H1 (cell line): ENCODE data around the gene UBXN1. TPM values are rescaled to one million over a fixed set of nuclear protein-coding genes. Genes with fewer than 3 reads are reported as not detected.

Experiments
- CTCF ChIA-PET: fragments of 300-600 bp; sonication (Branson Sonifier 250); formaldehyde crosslinking; loops from one replicate; lab custom pipeline; 2021; ENCODE audit not compliant: partially characterized antibody; lab: Charles Lee
- POLR2A ChIA-PET: fragments of 300-600 bp; sonication (Branson Sonifier 250); formaldehyde crosslinking; loops from one replicate; lab custom pipeline; 2021; ENCODE audit warnings: inconsistent platforms; ENCODE audit not compliant: partially characterized antibody; lab: Charles Lee
- DNase-seq, 2 experiments: peaks; one replicate each; pipeline versions ENCODE4 v3.0.0 to v3.0.0-alpha.2; 2010 to 2022; ENCODE audit warnings: low spot score in 2 of 2, low read depth in 1 of 2, mixed read lengths in 1 of 2
- FAIRE-seq: peaks from 2 replicates; lab custom pipeline; 2011; peaks lifted over from hg19 to GRCh38; lab: Jason Lieb, UNC
- H2AFZ ChIP-seq: 2 replicates; pipeline ENCODE4 v1.8.1; 2012; ENCODE audit warnings: low read length, inconsistent platforms
- H2AK5ac ChIP-seq: 2 replicates; pipeline ENCODE4 v1.6.1; 2013; ENCODE audit warnings: low read depth, low read length
- H2BK120ac ChIP-seq: replicated peaks from 2 replicates; pipeline ENCODE3; 2013; ENCODE audit warnings: low read depth, low read length, inconsistent platforms
- H2BK12ac ChIP-seq: 2 replicates; pipeline ENCODE4 v1.6.1; 2013; ENCODE audit warnings: low read depth, low read length
- H2BK15ac ChIP-seq: 2 replicates; pipeline ENCODE4 v1.6.1; 2013; ENCODE audit warnings: low read length
- H2BK20ac ChIP-seq: 2 replicates; pipeline ENCODE4 v1.6.1; 2013; ENCODE audit warnings: low read length
- H2BK5ac ChIP-seq: 2 replicates; pipeline ENCODE4 v1.6.1; 2013; ENCODE audit warnings: low read depth, low read length
- H3K14ac ChIP-seq: 2 replicates; pipeline ENCODE4 v1.6.1; 2013; ENCODE audit warnings: inconsistent platforms; ENCODE audit not compliant: insufficient read length
- H3K18ac ChIP-seq: 2 replicates; pipeline ENCODE4 v1.6.1; 2013; ENCODE audit warnings: low read length; ENCODE audit errors: extremely low read depth
- H3K23ac ChIP-seq: 2 replicates; pipeline ENCODE4 v1.6.1; 2013; ENCODE audit warnings: inconsistent platforms; ENCODE audit not compliant: insufficient read length
- H3K23me2 ChIP-seq: 2 replicates; pipeline ENCODE4 v1.6.1; 2013; ENCODE audit warnings: low read depth, low read length
- H3K27ac ChIP-seq: 2 replicates; pipeline ENCODE4 v1.6.1; 2011; ENCODE audit warnings: low read depth, low read length, inconsistent platforms
- H3K27me3 ChIP-seq, 4 experiments: replicated peaks in 1 of 4; 1 replicate in 1 of 4; 2 replicates in 3 of 4; pipeline versions ENCODE4 v1.6.1 to v1.8.1; 2011 to 2013; ENCODE audit warnings: low read length in 3 of 4, mild to moderate bottlenecking in 3 of 4, inconsistent platforms in 2 of 4, mixed read lengths in 2 of 4, moderate library complexity in 1 of 4; ENCODE audit not compliant: control insufficient read depth in 3 of 4, insufficient read depth in 3 of 4; ENCODE audit errors: extremely low read depth in 1 of 4
- H3K36me3 ChIP-seq, 4 experiments: 2 replicates each; pipeline versions ENCODE4 v1.6.1 to v1.8.1; 2011 to 2013; ENCODE audit warnings: mild to moderate bottlenecking in 4 of 4, low read length in 3 of 4, moderate library complexity in 2 of 4, control low read depth in 1 of 4, inconsistent platforms in 1 of 4; ENCODE audit not compliant: insufficient read depth in 4 of 4, control insufficient read depth in 2 of 4
- H3K4ac ChIP-seq: replicated peaks from 2 replicates; pipeline ENCODE3; 2013; ENCODE audit warnings: low read length, low read depth, mixed read lengths, inconsistent platforms; ENCODE audit not compliant: insufficient read length
- H3K4me1 ChIP-seq, 4 experiments: replicated peaks in 1 of 4; 1 replicate in 1 of 4; 2 replicates in 3 of 4; pipeline versions ENCODE4 v1.6.1 to v1.8.1; 2011 to 2013; ENCODE audit warnings: low read length in 3 of 4, inconsistent platforms in 2 of 4, mixed read lengths in 1 of 4; ENCODE audit not compliant: insufficient read depth in 4 of 4, control insufficient read depth in 3 of 4
- H3K4me2 ChIP-seq, 2 experiments: 2 replicates each; pipeline versions ENCODE4 v1.6.1 to v1.8.1; 2011 to 2013; ENCODE audit warnings: low read depth in 2 of 2, low read length in 2 of 2, control low read depth in 1 of 2, inconsistent platforms in 1 of 2, mild to moderate bottlenecking in 1 of 2; ENCODE audit not compliant: insufficient read depth in 1 of 2
- H3K4me3 ChIP-seq, 4 experiments: fragments of 200-600, 300-600 bp in 1 of 4; sonication (generic), shearing (Covaris generic), sonication (Bioruptor Twin) in 1 of 4; 2 replicates each; pipeline versions ENCODE4 v1.5.1 to v1.8.1; 2011 to 2016; ENCODE audit warnings: low read length in 4 of 4, low read depth in 3 of 4, control low read depth in 2 of 4, inconsistent platforms in 2 of 4, mild to moderate bottlenecking in 2 of 4, mixed read lengths in 1 of 4, moderate library complexity in 1 of 4; ENCODE audit not compliant: insufficient read depth in 2 of 4; ENCODE audit errors: extremely low read depth in 1 of 4
- H3K56ac ChIP-seq: replicated peaks from 2 replicates; pipeline ENCODE3; 2013; ENCODE audit warnings: low read depth, mild to moderate bottlenecking, mixed read lengths, low read length, inconsistent platforms; ENCODE audit not compliant: insufficient read length
- H3K79me1 ChIP-seq: 2 replicates; pipeline ENCODE4 v1.6.1; 2013; ENCODE audit warnings: low read depth, low read length, control low read depth
- H3K79me2 ChIP-seq, 2 experiments: 2 replicates each; pipeline versions ENCODE4 v1.6.1 to v1.8.1; 2012 to 2013; ENCODE audit warnings: low read length in 2 of 2, mild to moderate bottlenecking in 2 of 2, inconsistent platforms in 1 of 2; ENCODE audit not compliant: insufficient read depth in 2 of 2, control insufficient read depth in 1 of 2
- H3K9ac ChIP-seq, 4 experiments: replicated peaks in 1 of 4; 1 replicate in 1 of 4; 2 replicates in 3 of 4; pipeline versions ENCODE4 v1.6.1 to v1.8.1; 2011 to 2013; ENCODE audit warnings: low read depth in 3 of 4, low read length in 3 of 4, control low read depth in 2 of 4, mild to moderate bottlenecking in 2 of 4, moderate library complexity in 2 of 4, inconsistent platforms in 1 of 4; ENCODE audit errors: extremely low read depth in 1 of 4
- H3K9me3 ChIP-seq, 2 experiments: 2 replicates each; pipeline versions ENCODE4 v1.6.1 to v1.8.1; 2012 to 2013; ENCODE audit warnings: mild to moderate bottlenecking in 2 of 2, moderate library complexity in 2 of 2, control low read depth in 1 of 2, inconsistent platforms in 1 of 2, low read depth in 1 of 2, low read length in 1 of 2, mixed read lengths in 1 of 2; ENCODE audit not compliant: insufficient read depth in 2 of 2
- H4K20me1 ChIP-seq, 2 experiments: replicated peaks in 1 of 2; 2 replicates each; pipeline versions ENCODE3 to v1.8.1; 2011 to 2013; ENCODE audit warnings: inconsistent platforms in 2 of 2, low read length in 2 of 2, mild to moderate bottlenecking in 1 of 2; ENCODE audit not compliant: insufficient read depth in 2 of 2, control insufficient read depth in 1 of 2
- H4K5ac ChIP-seq: 2 replicates; pipeline ENCODE4 v1.6.1; 2013; ENCODE audit warnings: low read length, low read depth, mixed read lengths, inconsistent platforms; ENCODE audit not compliant: insufficient read length
- H4K8ac ChIP-seq: 2 replicates; pipeline ENCODE4 v1.8.0; 2013; ENCODE audit warnings: mild to moderate bottlenecking, moderate library complexity, low read length, inconsistent platforms; ENCODE audit not compliant: insufficient read depth; ENCODE audit errors: extremely low read depth
- H4K91ac ChIP-seq: replicated peaks from 2 replicates; pipeline ENCODE3; 2013; ENCODE audit warnings: low read length, mixed read lengths, inconsistent platforms; ENCODE audit not compliant: insufficient read length
- BACH1 ChIP-seq: IDR thresholded peaks from 2 replicates; pipeline ENCODE4 v1.6.1; 2012; ENCODE audit warnings: low read length, improper control_type of control experiment
- KDM4A ChIP-seq: IDR thresholded peaks from one replicate; pipeline ENCODE4 v1.7.1; 2012; ENCODE audit warnings: low read depth, mild to moderate bottlenecking, moderate library complexity, low read length, inconsistent platforms; ENCODE audit not compliant: severe bottlenecking
- KDM5A ChIP-seq: fragments of 200-600 bp; IDR thresholded peaks from 2 replicates; pipeline ENCODE4 v1.7.1; 2012; ENCODE audit warnings: mild to moderate bottlenecking, low read length, inconsistent platforms, mixed read lengths
- NANOG ChIP-seq: IDR thresholded peaks from 2 replicates; pipeline ENCODE4 v1.6.1; 2011; ENCODE audit warnings: low read length, low read depth, mild to moderate bottlenecking, inconsistent platforms; ENCODE audit not compliant: insufficient read depth, poor library complexity, severe bottlenecking
- RXRA ChIP-seq: IDR thresholded peaks from 2 replicates; pipeline ENCODE4 v1.6.1; 2011; ENCODE audit warnings: low read depth, mild to moderate bottlenecking, low read length, moderate library complexity; ENCODE audit not compliant: insufficient read depth
- SAP30 ChIP-seq: fragments of 300-600 bp; sonication (generic); IDR thresholded peaks from 2 replicates; pipeline ENCODE4 v1.7.1; 2012; ENCODE audit warnings: low read length, moderate library complexity, mild to moderate bottlenecking, inconsistent platforms; ENCODE audit not compliant: insufficient read depth, insufficient replicate concordance
- WGBS, 2 experiments: shearing (Covaris generic) in 1 of 2; methylation state at CpG; one replicate each; pipeline versions ENCODE4 v1.1.6 to v1.1.7; 2013 to 2015; ENCODE audit warnings: low lambda C conversion rate in 2 of 2, mixed read lengths in 2 of 2, inconsistent platforms in 1 of 2, low coverage in 1 of 2, missing lambda C conversion rate in 1 of 2; ENCODE audit not compliant: insufficient replicate concordance in 2 of 2, insufficient coverage in 1 of 2, insufficient read length in 1 of 2; ENCODE audit errors: extremely low coverage in 1 of 2, missing lambda C conversion rate in 1 of 2; 5-methylcytosine and 5-hydroxymethylcytosine counted together
- polyA plus RNA-seq, 7 experiments: library from polyadenylated mRNA; depleted of rRNA in 3 of 7; stranded (reverse) in 5 of 7; unstranded in 2 of 7; fragments of >200 nt in 5 of 7; fragments of 200-250 nt in 2 of 7; gene quantifications; 1 replicate in 5 of 7; 2 replicates in 1 of 7; 4 replicates in 1 of 7; pipeline versions ENCODE4 v1.2.1 to v1.2.3, GENCODE V29; 2011 to 2013; ENCODE audit warnings: missing spikeins in 2 of 7, mixed read lengths in 2 of 7
- total RNA-seq: library from RNA; stranded (reverse); fragmentation: NEBNext Ultra II Directional; extraction: Animal tissue kit (Norgen Biotek cat#: 25700); gene quantifications from 2 replicates; pipeline ENCODE4 v1.2.1, GENCODE V29; 2021
- TF ChIP-seq, protein P1 (sequence below): IDR thresholded peaks from 2 replicates; pipeline ENCODE4 v1.6.1; 2011; ENCODE audit warnings: low read depth, mild to moderate bottlenecking, low read length; ENCODE audit not compliant: insufficient read depth
- TF ChIP-seq, protein P2 (sequence below): IDR thresholded peaks from 2 replicates; pipeline ENCODE4 v1.6.1; 2012; ENCODE audit warnings: inconsistent platforms

The UBXN1 gene
- total and polyA plus RNA-seq, 2 of the 8 experiments (the other 6 are each of a cell fraction or from before 2014, with no cell fraction given): 78.6 to 114 TPM

DNA sequence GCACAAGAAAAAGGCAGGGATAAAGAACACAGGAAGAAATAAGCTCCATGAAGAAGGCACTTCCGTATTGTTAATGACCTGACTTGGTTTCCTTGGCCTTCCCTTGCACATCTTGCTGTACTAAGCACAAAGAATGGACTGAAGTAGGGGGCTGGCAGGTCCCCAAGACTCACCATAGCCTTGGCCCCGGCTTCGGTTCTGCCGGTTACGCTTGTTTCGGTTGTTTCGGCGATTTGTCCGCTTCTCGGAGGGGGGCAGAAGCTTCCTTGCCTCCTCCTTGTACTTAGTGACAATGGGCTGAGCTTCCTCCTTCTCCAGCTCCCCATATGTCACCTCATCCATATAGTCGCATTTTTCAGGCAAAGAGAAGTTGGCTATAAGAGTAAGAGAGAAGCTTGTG is 37.9 kb upstream of the UBXN1 start:
- H3K23me2 ChIP-seq: no peaks in the 10 kb centered on the region
- no peak overlapping the region for H2BK20ac ChIP-seq
- no peak overlapping the region for H2BK12ac ChIP-seq
- FAIRE-seq (no peak), DNase-seq (no peak)
- no peak overlapping the region for H3K18ac ChIP-seq
- peaks cover 0 to 3% of the 10 kb centered on the region in 2 experiments for H4K20me1 ChIP-seq
- H3K79me2 ChIP-seq: peaks cover 0 to 19% of the 10 kb centered on the region in 2 experiments; a peak in 2 of 4 replicates
- no peaks in the 10 kb centered on the region for H3K9me3 ChIP-seq
- H2BK5ac ChIP-seq: no peak overlapping the region
- H3K56ac ChIP-seq: no peak overlapping the region
- ChIA-PET POLR2A (interaction anchor here (1.0 to 61.4 kb wide), 10 partner anchors 9 to 143 kb away, joined by 3 to 2041 read pairs (median 5); partner anchors contain the start of genes BSCL2, C11orf98, CSKMT and EEF1G), CTCF (interaction anchor here (0.6 kb wide), 1 partner anchor 496 kb away, joined by 4 read pairs; no protein-coding TSS in a partner anchor)
- no peak overlapping the region for H3K4me3 ChIP-seq
- H3K4me1 ChIP-seq: peaks cover 0 to 13% (median 2%) of the 10 kb centered on the region in 4 experiments; a peak in 3 of 7 replicates
- no peak overlapping the region for H3K4me2 ChIP-seq
- peaks cover 41 to 97% (median 80%) of the 10 kb centered on the region in 4 experiments for H3K36me3 ChIP-seq
- no peak overlapping the region for H3K4ac ChIP-seq
- WGBS, 2 experiments: 93% methylated on average over 11 of the region's 11 CpGs; no CpG with 5 or more reads in 1 of the 2 experiments
- no peak overlapping the region for H3K23ac ChIP-seq
- no peak overlapping the region for H2BK120ac ChIP-seq
- H2BK15ac ChIP-seq: no peak overlapping the region
- no peak overlapping the region for H3K9ac ChIP-seq
- H3K27me3 ChIP-seq: no peaks in the 10 kb centered on the region; a peak in 1 of 7 replicates
- H4K8ac ChIP-seq: no peak overlapping the region
- no peak overlapping the region for H2AK5ac ChIP-seq
- no peaks in the 10 kb centered on the region; the same call in 1 of the 2 replicates for H3K79me1 ChIP-seq
- no peak overlapping the region for H2AFZ ChIP-seq
- no peak overlapping the region for H4K5ac ChIP-seq
- H3K14ac ChIP-seq: no peak overlapping the region
- no peak overlapping the region for H3K27ac ChIP-seq
- H4K91ac ChIP-seq: no peak overlapping the region
- TF ChIP-seq, protein P1, sequence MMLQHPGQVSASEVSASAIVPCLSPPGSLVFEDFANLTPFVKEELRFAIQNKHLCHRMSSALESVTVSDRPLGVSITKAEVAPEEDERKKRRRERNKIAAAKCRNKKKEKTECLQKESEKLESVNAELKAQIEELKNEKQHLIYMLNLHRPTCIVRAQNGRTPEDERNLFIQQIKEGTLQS: no peak
- TF ChIP-seq BACH1 (no peak), KDM5A (no peak), RXRA (no peak), KDM4A (no peak), SAP30 (no peak), NANOG (no peak)
- TF ChIP-seq, protein P2, sequence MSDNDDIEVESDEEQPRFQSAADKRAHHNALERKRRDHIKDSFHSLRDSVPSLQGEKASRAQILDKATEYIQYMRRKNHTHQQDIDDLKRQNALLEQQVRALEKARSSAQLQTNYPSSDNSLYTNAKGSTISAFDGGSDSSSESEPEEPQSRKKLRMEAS: no peak
